ENCODE results near the gene KDM4C.
"Not testable (repeated sequence)": the region's sequence is repeated elsewhere in the genome, so short reads cannot be mapped to it uniquely, and the experiment has no call there.

Gene KDM4C

DNA sequence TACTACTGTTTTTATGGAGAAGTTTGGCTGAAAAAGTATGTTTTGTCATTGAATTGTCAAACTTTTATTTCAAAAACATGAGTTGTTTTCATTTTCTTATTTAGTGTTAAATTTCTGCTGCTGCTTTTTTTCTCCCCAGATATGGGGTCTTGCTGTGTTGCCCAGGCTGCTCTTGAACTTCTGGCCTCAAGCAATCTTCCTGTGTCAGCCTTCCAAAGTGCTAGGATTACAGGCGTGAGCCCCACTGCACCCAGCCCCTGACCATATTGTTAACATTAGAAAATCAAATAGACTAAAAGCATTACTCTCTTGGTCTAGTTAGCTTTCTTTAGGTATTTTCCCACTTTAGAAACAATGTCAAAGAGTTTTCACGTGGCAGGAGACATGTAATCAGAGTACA, 215.3 kb downstream of the KDM4C start:
- DNase-seq (ENCODE audit: low read depth, low spot score), result no peak

GRCh38 chr9:6973762-6974161, 216.0 kb downstream of the KDM4C start:
- DNase-seq (ENCODE audit: low read depth, low spot score), result no peak

GRCh38 chr9:6975198-6975597, 217.4 kb downstream of the KDM4C start:
- DNase-seq (ENCODE audit: low read depth, low spot score), result no peak

GRCh38 chr9:6977761-6978160, 220.0 kb downstream of the KDM4C start:
- no peak for DNase-seq (ENCODE audit: low read depth, low spot score)

- no peak for DNase-seq (ENCODE audit: low read depth, low spot score)
Observed at GRCh38 chr9:6978591-6978990, 220.8 kb downstream of the KDM4C start.

DNA sequence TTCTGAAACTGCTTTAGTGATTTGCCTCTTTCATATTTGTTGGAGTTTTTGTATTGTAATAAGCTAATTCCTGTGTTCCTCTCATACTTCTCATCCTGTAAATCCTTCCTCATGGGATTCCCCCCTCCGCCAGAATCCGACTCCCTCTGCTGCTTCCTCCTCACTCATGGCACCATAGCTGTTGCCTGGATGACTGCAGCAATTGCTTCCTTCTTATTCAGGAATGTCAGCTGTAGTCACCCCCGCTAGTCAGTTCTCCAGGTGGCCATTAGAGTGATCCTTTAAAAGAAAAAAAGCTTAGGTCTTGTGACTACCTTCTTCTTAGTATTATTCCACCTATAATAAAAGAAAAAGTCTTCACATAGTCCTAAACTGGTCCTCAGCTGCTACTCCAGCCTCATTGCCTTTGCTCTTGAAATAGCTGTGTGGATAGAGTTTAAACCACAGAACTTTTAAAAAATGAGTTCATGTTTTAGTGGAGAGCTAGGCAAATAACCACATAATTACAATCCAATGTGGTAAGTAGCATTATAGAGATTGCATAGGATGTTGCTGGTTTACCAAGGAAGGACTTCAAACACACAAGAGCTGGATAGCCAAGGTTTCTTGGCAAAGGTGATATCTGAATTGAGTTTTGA, 227.3 kb downstream of the KDM4C start:
- no peak for DNase-seq (ENCODE audit: low read depth, low spot score)

- DNase-seq (ENCODE audit: low read depth, low spot score), result no peak
Observed at GRCh38 chr9:6986141-6986815, 228.5 kb downstream of the KDM4C start.

- DNase-seq (ENCODE audit: low read depth, low spot score), result no peak
Observed at GRCh38 chr9:6987381-6987780, 229.6 kb downstream of the KDM4C start.

DNA sequence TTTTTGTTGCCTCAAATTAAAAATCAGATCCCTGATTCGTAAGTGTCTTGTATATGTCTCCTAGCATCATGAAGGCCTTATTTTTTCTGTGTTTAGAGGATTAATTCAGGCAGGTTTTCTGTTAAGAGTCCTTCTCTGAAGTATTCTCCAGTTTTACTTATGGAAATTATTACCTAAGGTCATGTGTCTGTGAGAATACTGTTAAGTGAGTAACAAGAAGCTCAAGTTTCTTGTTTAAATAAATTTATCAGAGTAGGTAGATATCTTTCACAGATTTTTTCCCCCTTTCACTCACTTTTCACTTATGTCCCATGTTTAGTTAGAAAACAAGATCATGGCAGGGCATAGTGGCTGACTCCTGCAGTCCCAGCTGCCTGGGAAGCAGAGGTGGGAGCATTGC, 233.6 kb downstream of the KDM4C start:
- no peak for DNase-seq (ENCODE audit: low read depth, low spot score)

GRCh38 chr9:6996061-6996854, 238.5 kb downstream of the KDM4C start:
- DNase-seq (ENCODE audit: low read depth, low spot score), result no peak

DNA sequence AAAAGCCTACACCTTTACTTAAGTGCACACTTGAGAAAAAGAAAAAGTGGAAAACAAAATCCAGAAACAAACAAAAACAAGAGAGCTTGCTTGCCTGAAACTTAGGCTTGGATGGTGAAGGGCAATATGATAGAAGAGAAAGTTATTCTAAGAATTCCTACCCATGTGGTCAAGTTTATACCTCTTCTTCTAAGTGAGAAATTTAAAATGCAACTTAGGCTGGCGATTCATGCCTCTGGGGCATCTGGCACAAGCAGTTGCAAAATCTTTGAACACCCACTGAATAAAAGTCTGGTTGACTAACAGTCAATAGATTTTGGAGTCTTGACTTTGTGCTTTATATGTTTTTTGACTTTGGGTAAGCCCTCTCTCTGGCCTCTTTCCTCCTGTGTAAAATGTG, 239.6 kb downstream of the KDM4C start:
- DNase-seq (ENCODE audit: low read depth, low spot score), result no peak

- no peak for DNase-seq (ENCODE audit: low read depth, low spot score)
Observed at GRCh38 chr9:6999794-7000193, 242.0 kb downstream of the KDM4C start.

- no peak for DNase-seq (ENCODE audit: low read depth, low spot score)
Observed at GRCh38 chr9:7001571-7001970, 243.8 kb downstream of the KDM4C start.

GRCh38 chr9:7003861-7004260, 246.1 kb downstream of the KDM4C start:
- DNase-seq (ENCODE audit: low read depth, low spot score), result no peak

- DNase-seq (ENCODE audit: low read depth, low spot score), result no peak
Observed at GRCh38 chr9:7006417-7006816, 248.6 kb downstream of the KDM4C start.

DNA sequence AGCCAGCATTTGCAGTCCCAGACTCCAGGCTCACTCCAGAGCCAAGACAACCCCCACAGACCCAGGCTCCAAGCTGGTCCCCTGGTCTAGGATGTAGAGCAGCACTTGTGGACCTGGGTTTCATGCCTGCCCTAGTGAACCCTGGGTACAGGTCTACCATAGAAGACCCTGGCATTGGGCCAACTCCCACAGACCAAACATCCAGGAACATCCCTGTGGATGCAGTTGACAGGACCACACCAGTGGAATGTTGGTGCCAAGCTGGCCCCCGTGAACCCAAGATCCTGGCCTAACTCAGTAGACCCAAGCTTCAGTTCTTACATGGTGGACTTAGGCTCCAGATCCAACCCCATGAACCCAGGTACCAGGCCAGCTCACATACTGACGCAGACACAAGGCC, 250.6 kb downstream of the KDM4C start:
- DNase-seq (ENCODE audit: low read depth, low spot score), result no peak

GRCh38 chr9:7009065-7009464, 251.3 kb downstream of the KDM4C start:
- no peak for DNase-seq (ENCODE audit: low read depth, low spot score)

DNA sequence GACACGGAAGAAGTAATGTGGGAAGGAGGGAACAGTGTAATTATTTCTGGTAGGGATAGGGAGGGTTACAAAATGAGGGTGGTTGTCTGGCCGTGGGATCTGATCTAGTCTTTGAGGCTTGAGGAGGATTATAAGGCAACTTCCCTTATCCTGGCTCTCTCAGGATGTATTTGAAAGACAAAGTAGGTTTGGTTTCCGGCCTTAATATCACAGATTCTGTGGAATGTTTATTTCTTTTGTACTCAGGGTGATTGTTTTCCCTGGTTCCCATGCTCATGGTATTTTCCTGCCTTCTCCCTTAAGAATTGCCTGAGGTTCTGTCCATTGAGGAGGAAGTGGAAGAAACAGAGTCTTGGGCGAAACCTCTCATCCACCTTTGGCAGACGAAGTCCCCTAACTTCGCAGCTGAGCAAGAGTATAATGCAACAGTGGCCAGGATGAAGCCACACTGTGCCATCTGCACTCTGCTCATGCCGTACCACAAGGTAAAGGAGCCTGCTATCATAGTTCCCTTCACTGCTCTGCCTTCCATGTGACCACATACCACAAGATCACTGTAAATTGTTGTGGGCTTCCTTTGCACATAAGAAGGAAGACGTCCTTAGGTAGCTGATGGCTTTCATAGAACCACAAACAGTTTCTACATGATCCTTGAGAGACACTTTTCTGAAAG, 253.8 kb downstream of the KDM4C start:
- no peak for DNase-seq (ENCODE audit: low read depth, low spot score)

DNA sequence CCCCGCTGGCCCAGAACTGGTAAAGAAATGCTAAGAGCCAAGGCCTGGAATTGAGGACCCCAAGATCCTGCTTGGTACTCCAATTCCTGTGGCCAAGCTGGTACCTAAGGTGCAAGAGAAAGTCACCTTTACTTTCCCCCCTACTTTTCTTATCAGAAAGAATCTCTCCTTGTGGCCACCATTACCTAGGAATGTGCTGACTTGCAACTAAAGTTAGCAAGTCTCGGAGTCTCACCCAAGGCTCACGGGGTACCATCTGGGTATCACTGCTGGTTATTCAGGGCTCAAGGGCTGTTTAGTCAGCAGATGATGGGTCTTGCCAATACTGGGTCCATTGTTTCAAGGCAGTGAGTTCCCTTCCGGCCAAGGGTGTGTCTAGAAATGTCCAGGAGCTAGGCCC, 270.2 kb downstream of the KDM4C start:
- no peak for DNase-seq (ENCODE audit: low read depth, low spot score)

- DNase-seq (ENCODE audit: low read depth, low spot score), result no peak
Observed at GRCh38 chr9:7028591-7028990, 270.8 kb downstream of the KDM4C start.

GRCh38 chr9:7030943-7031342, 273.2 kb downstream of the KDM4C start:
- not testable (repeated sequence) for DNase-seq (ENCODE audit: low read depth, low spot score)
